Endothelial cell of umbilical vein (primary cell): ENCODE measurements around the gene TRRAP. TPM values are rescaled to one million over a fixed set of nuclear protein-coding genes. Genes with fewer than 3 reads are reported as not detected.

Experiments used
- BruUV-seq: library from RNA; stranded (reverse); fragments of 400-500 nt; replicated peaks from 2 replicates; lab custom pipeline; 2021; lab: Mats Ljungman, UMichigan
- CTCF ChIA-PET: fragments of 300-600, 350-600 bp; sonication (Branson Sonifier 250); formaldehyde crosslinking; loops from one replicate; lab custom pipeline; 2021; ENCODE audit warnings: antibody characterized with exemption, inconsistent platforms; lab: Charles Lee
- POLR2A ChIA-PET: fragments of 300-600, 350-600 bp; sonication (Branson Sonifier 250); formaldehyde crosslinking; loops from one replicate; lab custom pipeline; 2021; ENCODE audit warnings: antibody characterized with exemption, inconsistent platforms; lab: Charles Lee
- DNase-seq: peaks from one replicate; pipeline ENCODE4 v3.0.0-alpha.2; 2011; ENCODE audit warnings: low read depth, low spot score
- FAIRE-seq: peaks from 2 replicates; lab custom pipeline; 2011; peaks lifted over from hg19 to GRCh38; lab: Jason Lieb, UNC
- H2AFZ ChIP-seq: 2 replicates; pipeline ENCODE4 v1.6.0; 2012; ENCODE audit warnings: low read depth, low read length, control low read depth, inconsistent platforms
- H3K27ac ChIP-seq: 2 replicates; pipeline ENCODE4 v1.5.1; 2011; ENCODE audit warnings: low read depth, mild to moderate bottlenecking, control low read depth, low read length, moderate library complexity; ENCODE audit not compliant: insufficient read depth
- H3K27me3 ChIP-seq, 2 experiments: 2 replicates each; pipeline versions ENCODE4 v1.6.0 to v1.6.1; 2011; ENCODE audit warnings: low read length in 2 of 2, mixed read lengths in 1 of 2; ENCODE audit not compliant: control insufficient read depth in 2 of 2, insufficient read depth in 2 of 2
- H3K36me3 ChIP-seq, 2 experiments: 2 replicates in 1 of 2; 3 replicates in 1 of 2; pipeline ENCODE4 v1.5.1; 2011; ENCODE audit warnings: low read length in 2 of 2, mild to moderate bottlenecking in 1 of 2, moderate library complexity in 1 of 2; ENCODE audit not compliant: control insufficient read depth in 2 of 2, insufficient read depth in 2 of 2; ENCODE audit errors: extremely low read depth in 1 of 2
- H3K4me1 ChIP-seq: 3 replicates; pipeline ENCODE4 v1.5.1; 2011; ENCODE audit warnings: mild to moderate bottlenecking, low read length; ENCODE audit not compliant: control insufficient read depth, insufficient read depth; ENCODE audit errors: extremely low read depth
- H3K4me2 ChIP-seq: 2 replicates; pipeline ENCODE4 v1.6.1; 2011; ENCODE audit warnings: low read length, control low read depth, mixed read lengths; ENCODE audit not compliant: insufficient read depth
- H3K4me3 ChIP-seq, 3 experiments: fragments of 200-600 bp in 1 of 3; sonication (generic), shearing (Covaris generic) in 1 of 3; replicated peaks in 1 of 3; 2 replicates each; pipeline ENCODE4 v1.5.1; 2011 to 2016; ENCODE audit warnings: control low read depth in 3 of 3, low read length in 3 of 3, mild to moderate bottlenecking in 2 of 3, inconsistent platforms in 1 of 3, low read depth in 1 of 3, moderate library complexity in 1 of 3; ENCODE audit not compliant: insufficient read depth in 1 of 3
- H3K79me2 ChIP-seq: 2 replicates; pipeline ENCODE4 v1.6.0; 2012; ENCODE audit warnings: low read length, inconsistent platforms; ENCODE audit not compliant: control insufficient read depth, insufficient read depth
- H3K9ac ChIP-seq: replicated peaks from 2 replicates; pipeline ENCODE3; 2011; ENCODE audit warnings: low read length, control low read depth; ENCODE audit not compliant: insufficient read depth; ENCODE audit errors: extremely low read depth
- H3K9me1 ChIP-seq: replicated peaks from 3 replicates; pipeline ENCODE4 v1.6.0; 2011; ENCODE audit warnings: mild to moderate bottlenecking, low read length; ENCODE audit not compliant: control insufficient read depth, insufficient read depth; ENCODE audit errors: extremely low read depth
- H3K9me3 ChIP-seq: replicated peaks from 2 replicates; pipeline ENCODE4 v1.5.1; 2012; ENCODE audit warnings: low read length, inconsistent platforms; ENCODE audit not compliant: control insufficient read depth, insufficient read depth
- H4K20me1 ChIP-seq: replicated peaks from 2 replicates; pipeline ENCODE3; 2011; ENCODE audit warnings: mild to moderate bottlenecking, low read length; ENCODE audit not compliant: control insufficient read depth, insufficient read depth; ENCODE audit errors: extremely low read depth
- EZH2 ChIP-seq: IDR thresholded peaks from 2 replicates; pipeline ENCODE4 v1.6.1; 2012; ENCODE audit warnings: borderline replicate concordance, low read depth, mild to moderate bottlenecking, moderate library complexity, low read length, inconsistent platforms; ENCODE audit not compliant: severe bottlenecking
- FOS ChIP-seq: IDR thresholded peaks from 2 replicates; pipeline ENCODE4 v1.6.1; 2011; ENCODE audit warnings: mild to moderate bottlenecking, low read length, moderate library complexity, borderline replicate concordance; ENCODE audit not compliant: insufficient read depth
- GATA2 ChIP-seq: IDR thresholded peaks from 2 replicates; pipeline ENCODE4 v1.7.0; 2011; ENCODE audit warnings: low read depth, mild to moderate bottlenecking, moderate library complexity, mixed read lengths, low read length; ENCODE audit not compliant: insufficient read length, insufficient read depth
- JUN ChIP-seq: IDR thresholded peaks from 2 replicates; pipeline ENCODE4 v1.6.1; 2011; ENCODE audit warnings: borderline replicate concordance, low read depth; ENCODE audit not compliant: insufficient read length, insufficient read depth
- MAX ChIP-seq: IDR thresholded peaks from 2 replicates; pipeline ENCODE4 v1.6.1; 2011; ENCODE audit not compliant: insufficient read depth, insufficient read length
- MYC ChIP-seq: IDR thresholded peaks from one replicate; pipeline ENCODE4 v1.6.1; 2011; ENCODE audit warnings: mild to moderate bottlenecking, low read depth, low read length
- POLR2A ChIP-seq: IDR thresholded peaks from 2 replicates; pipeline ENCODE4 v1.6.1; 2012; ENCODE audit warnings: low read depth, mild to moderate bottlenecking, control low read depth, low read length
- POLR2AphosphoS5 ChIP-seq: IDR thresholded peaks from 2 replicates; pipeline ENCODE4 v1.6.1; 2012; ENCODE audit warnings: low read depth, mild to moderate bottlenecking, control low read depth, low read length, moderate library complexity; ENCODE audit not compliant: insufficient read depth
- dilution Hi-C: fragments of 300-500 bp; cut with MboI; formaldehyde crosslinking; loops from one replicate; pipeline ENCODE4 v1.15.0; 2019; ENCODE audit warnings: low sequenced_read_pairs; ENCODE audit not compliant: extremely low pct_ligation_motif_present
- intact Hi-C: fragments of 100-400 bp; cut with micrococcal nuclease; formaldehyde crosslinking; loops from one replicate; pipeline ENCODE4 v1.10.0; 2022
- polyA plus RNA-seq, 4 experiments: library from polyadenylated mRNA; depleted of rRNA in 3 of 4; stranded (reverse) in 3 of 4; unstranded in 1 of 4; fragments of >200 nt; gene quantifications; 2 replicates each; pipeline versions ENCODE4 v1.2.1 to v1.2.3, GENCODE V29; 2011 to 2012; ENCODE audit warnings: missing spikeins in 1 of 4
- total RNA-seq: library from RNA; stranded (reverse); gene quantifications from 2 replicates; pipeline ENCODE4 v1.2.3, GENCODE V29; 2021
- TF ChIP-seq, protein P1 (sequence below), 2 donors: IDR thresholded peaks; 1 replicate in 1 of 2; 2 replicates in 1 of 2; pipeline ENCODE4 v1.5.1; 2011; ENCODE audit warnings: low read length in 2 of 2, mild to moderate bottlenecking in 2 of 2, moderate library complexity in 2 of 2, control low read depth in 1 of 2, inconsistent platforms in 1 of 2, low read depth in 1 of 2; ENCODE audit not compliant: insufficient read depth in 1 of 2; ENCODE audit errors: extremely low read depth in 1 of 2

TRRAP gene
- total and polyA plus RNA-seq, 2 donors (not counting 3 experiments of a cell fraction or from before 2014, with no cell fraction given), result 21.8 to 45.8 TPM

DNA sequence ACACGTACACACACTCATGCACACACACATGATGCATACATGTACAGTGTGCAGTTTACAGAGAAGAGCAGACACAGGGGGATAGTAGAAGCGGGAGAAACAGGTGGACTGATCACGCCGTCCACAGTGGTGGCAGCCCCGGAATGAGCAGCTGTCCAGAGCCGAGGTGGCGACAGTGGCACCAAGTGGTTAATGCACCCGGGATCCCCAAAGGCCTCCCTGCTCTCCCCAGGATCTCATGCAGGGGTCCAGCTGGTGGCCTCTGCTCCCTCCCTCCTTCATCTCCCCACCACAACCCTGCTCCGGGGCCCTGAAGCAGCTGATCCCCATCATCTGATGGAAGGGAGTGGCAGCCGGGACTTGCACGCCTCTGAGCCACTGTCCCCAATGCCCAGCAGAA, 38.2 kb upstream of the TRRAP start:
- H3K4me3 ChIP-seq, result no peak overlapping the region
- no peaks in the 10 kb centered on the region for H3K79me2 ChIP-seq
- no peaks in the 10 kb centered on the region for H3K9me1 ChIP-seq
- DNase-seq, result no peak
- TF ChIP-seq POLR2AphosphoS5, result no peak
- no peak for TF ChIP-seq GATA2
- TF ChIP-seq, protein P1, sequence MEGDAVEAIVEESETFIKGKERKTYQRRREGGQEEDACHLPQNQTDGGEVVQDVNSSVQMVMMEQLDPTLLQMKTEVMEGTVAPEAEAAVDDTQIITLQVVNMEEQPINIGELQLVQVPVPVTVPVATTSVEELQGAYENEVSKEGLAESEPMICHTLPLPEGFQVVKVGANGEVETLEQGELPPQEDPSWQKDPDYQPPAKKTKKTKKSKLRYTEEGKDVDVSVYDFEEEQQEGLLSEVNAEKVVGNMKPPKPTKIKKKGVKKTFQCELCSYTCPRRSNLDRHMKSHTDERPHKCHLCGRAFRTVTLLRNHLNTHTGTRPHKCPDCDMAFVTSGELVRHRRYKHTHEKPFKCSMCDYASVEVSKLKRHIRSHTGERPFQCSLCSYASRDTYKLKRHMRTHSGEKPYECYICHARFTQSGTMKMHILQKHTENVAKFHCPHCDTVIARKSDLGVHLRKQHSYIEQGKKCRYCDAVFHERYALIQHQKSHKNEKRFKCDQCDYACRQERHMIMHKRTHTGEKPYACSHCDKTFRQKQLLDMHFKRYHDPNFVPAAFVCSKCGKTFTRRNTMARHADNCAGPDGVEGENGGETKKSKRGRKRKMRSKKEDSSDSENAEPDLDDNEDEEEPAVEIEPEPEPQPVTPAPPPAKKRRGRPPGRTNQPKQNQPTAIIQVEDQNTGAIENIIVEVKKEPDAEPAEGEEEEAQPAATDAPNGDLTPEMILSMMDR (IDR thresholded peaks at IDR 0.05; ENCODE audit: extremely low read depth in 1 of 2, insufficient read depth in 1 of 2, low read depth in 1 of 2, low read length in 2 of 2), result no peak
- no peak for TF ChIP-seq MAX
- TF ChIP-seq MYC, result no peak
- no peak for TF ChIP-seq FOS
- TF ChIP-seq JUN, result no peak
- no peak for TF ChIP-seq EZH2
- no peak for TF ChIP-seq POLR2A
- dilution Hi-C loops (no loop called here), intact Hi-C loops (no loop called here)
- ChIA-PET CTCF (interaction anchor here (1.6 to 4.8 kb wide), 7 partner anchors 8 to 818 kb away, joined by 7 to 111 read pairs (median 19); no protein-coding TSS in a partner anchor), POLR2A (no interaction called here)
- no peaks in the 10 kb centered on the region for H4K20me1 ChIP-seq
- no peak overlapping the region for H3K4me2 ChIP-seq
- H3K27ac ChIP-seq, result no peak overlapping the region
- no peaks in the 10 kb centered on the region for H3K9me3 ChIP-seq
- FAIRE-seq, result no peak
- no peaks in the 10 kb centered on the region for H3K27me3 ChIP-seq
- H3K9ac ChIP-seq, result no peak overlapping the region
- H3K36me3 ChIP-seq, result no peaks in the 10 kb centered on the region
- no peak overlapping the region for H2AFZ ChIP-seq
- no TSS peak for BruUV-seq
- H3K4me1 ChIP-seq, result no peaks in the 10 kb centered on the region
